ENCODE data around the gene REC114. TPM values are rescaled to one million over a fixed set of nuclear protein-coding genes. Genes with fewer than 3 reads are reported as not detected.

REC114 gene
- total and polyA plus RNA-seq, 2 of the 8 experiments (the other 6 are each of a cell fraction or from before 2014, with no cell fraction given), result 0.12 TPM; not detected in 1

- no peak for FAIRE-seq
- Histone ChIP-seq H3K27me3 (replicated peaks in 1 of 4; ENCODE audit: control insufficient read depth in 3 of 4, extremely low read depth in 1 of 4, insufficient read depth in 3 of 4, low read length in 3 of 4) (no peaks in the 10 kb centered on the region; a peak in 1 of 7 replicates), H2BK5ac (ENCODE audit: low read depth, low read length) (peak overlapping the region; percentile 45; the same call in 1 of the 2 replicates), H2BK12ac (ENCODE audit: low read depth, low read length) (peak overlapping the region; percentile 71; the same call in 1 of the 2 replicates), H3K14ac (ENCODE audit: insufficient read length) (no peak overlapping the region), H3K4me1 (replicated peaks in 1 of 4; ENCODE audit: control insufficient read depth in 3 of 4, insufficient read depth in 4 of 4, low read length in 3 of 4) (peaks cover 4 to 11% (median 8%) of the 10 kb centered on the region in 4 experiments), H2BK15ac (ENCODE audit: low read length) (peak overlapping the region; percentile 93; the same call in 1 of the 2 replicates), H3K9me3 (ENCODE audit: insufficient read depth in 2 of 2, low read depth in 1 of 2, low read length in 1 of 2) (no peaks in the 10 kb centered on the region), H3K23ac (ENCODE audit: insufficient read length) (no peak overlapping the region), H3K18ac (ENCODE audit: extremely low read depth, low read length) (peak overlapping the region; percentile 54; the same call in 1 of the 2 replicates), H3K56ac (replicated peaks; ENCODE audit: insufficient read length, low read depth, low read length) (no peak overlapping the region), H3K4me3 (ENCODE audit: extremely low read depth in 1 of 4, insufficient read depth in 2 of 4, low read depth in 3 of 4, low read length in 4 of 4) (no peak overlapping the region), H4K91ac (replicated peaks; ENCODE audit: insufficient read length, low read length) (peak overlapping the region; percentile 70), H3K27ac (ENCODE audit: low read depth, low read length) (no peak overlapping the region), H4K5ac (ENCODE audit: insufficient read length, low read depth, low read length) (no peak overlapping the region), H3K4ac (replicated peaks; ENCODE audit: insufficient read length, low read depth, low read length) (no peak overlapping the region), H2BK20ac (ENCODE audit: low read length) (no peak overlapping the region), H2AK5ac (ENCODE audit: low read depth, low read length) (no peak overlapping the region), H3K4me2 (ENCODE audit: insufficient read depth in 1 of 2, low read depth in 2 of 2, low read length in 2 of 2) (0 out of 4 replicates have a peak overlapping the region, but pooled peaks of 1 of the 2 experiments have one; percentile 43), H4K20me1 (replicated peaks in 1 of 2; ENCODE audit: control insufficient read depth in 1 of 2, insufficient read depth in 2 of 2, low read length in 2 of 2) (no peaks in the 10 kb centered on the region), H3K9ac (replicated peaks in 1 of 4; ENCODE audit: extremely low read depth in 1 of 4, low read depth in 3 of 4, low read length in 3 of 4) (no peak overlapping the region), H2BK120ac (replicated peaks; ENCODE audit: low read depth, low read length) (no peak overlapping the region), H4K8ac (ENCODE audit: extremely low read depth, insufficient read depth, low read length) (no peak overlapping the region; the same call in 1 of the 2 replicates), H3K36me3 (ENCODE audit: control insufficient read depth in 2 of 4, insufficient read depth in 4 of 4, low read length in 3 of 4) (no peaks in the 10 kb centered on the region), H3K79me1 (ENCODE audit: low read depth, low read length) (no peaks in the 10 kb centered on the region), H3K23me2 (ENCODE audit: low read depth, low read length) (no peaks in the 10 kb centered on the region; the same call in 1 of the 2 replicates), H3K79me2 (ENCODE audit: control insufficient read depth in 1 of 2, insufficient read depth in 2 of 2, low read length in 2 of 2) (no peaks in the 10 kb centered on the region), H2AFZ (ENCODE audit: low read length) (peak overlapping the region; percentile 93)
- no peak for DNase-seq (ENCODE audit: low read depth in 1 of 2, low spot score in 2 of 2)
- CTCF ChIA-PET (ENCODE audit: partially characterized antibody), result interaction anchor here (0.6 to 1.2 kb wide), 6 partner anchors 10 to 156 kb away, joined by 3 to 5 read pairs (median 3); no protein-coding TSS in a partner anchor
- 82% methylated on average over 5 of the region's 5 CpGs; no CpG with 5 or more reads in 1 of the 2 experiments for WGBS, 2 experiments (ENCODE audit: extremely low coverage in 1 of 2, insufficient coverage in 1 of 2, insufficient read length in 1 of 2, insufficient replicate concordance in 2 of 2, low coverage in 1 of 2, low lambda C conversion rate in 2 of 2, missing lambda C conversion rate in 1 of 2)
- POLR2A ChIA-PET (ENCODE audit: partially characterized antibody), result interaction anchor here (1.0 to 1.4 kb wide), 3 partner anchors 9 to 235 kb away, joined by 3 to 5 read pairs (median 3); no protein-coding TSS in a partner anchor
- TF ChIP-seq CBX5 (IDR thresholded peaks at IDR 0.05; ENCODE audit: low read depth, low read length) (no peak), RBBP5 (IDR thresholded peaks at IDR 0.05; ENCODE audit: borderline replicate concordance, low read depth, low read length) (no peak), FOSL1 (IDR thresholded peaks at IDR 0.05; ENCODE audit: insufficient read depth, low read depth, low read length) (no peak), EZH2 (IDR thresholded peaks at IDR 0.05; ENCODE audit: low read depth, low read length, severe bottlenecking) (no peak), SP2 (IDR thresholded peaks at IDR 0.05; ENCODE audit: low read length) (no peak), USF2 (IDR thresholded peaks at IDR 0.05; ENCODE audit: low read length) (no peak), CBX8 (IDR thresholded peaks at IDR 0.05; ENCODE audit: borderline replicate concordance, low read depth, low read length) (no peak), EGR1 (IDR thresholded peaks at IDR 0.05; ENCODE audit: borderline replicate concordance, low read depth, low read length) (no peak), EP300 (IDR thresholded peaks at IDR 0.05; ENCODE audit: borderline replicate concordance in 1 of 2, low read depth in 2 of 2, low read length in 2 of 2) (no peak), BACH1 (IDR thresholded peaks at IDR 0.05; ENCODE audit: low read length) (no peak), E2F6 (IDR thresholded peaks at IDR 0.05) (no peak)
Measured at GRCh38 chr15:73397461-73397860, 45.5 kb upstream of the REC114 start.
